Effector CD8-positive, alpha-beta T cell (primary cell): Measurements from ENCODE around the gene DOCK1.

Experiments
- DNase-seq: peaks from one replicate; lab custom pipeline; 2025; lab: John Stamatoyannopoulos, UW

DOCK1 gene

GRCh38 chr10:127039435-127039834 is 134.2 kb downstream of the DOCK1 start:
- DNase-seq = no peak

- DNase-seq = no peak
Observed at GRCh38 chr10:127040756-127041155, 135.5 kb downstream of the DOCK1 start.

DNA sequence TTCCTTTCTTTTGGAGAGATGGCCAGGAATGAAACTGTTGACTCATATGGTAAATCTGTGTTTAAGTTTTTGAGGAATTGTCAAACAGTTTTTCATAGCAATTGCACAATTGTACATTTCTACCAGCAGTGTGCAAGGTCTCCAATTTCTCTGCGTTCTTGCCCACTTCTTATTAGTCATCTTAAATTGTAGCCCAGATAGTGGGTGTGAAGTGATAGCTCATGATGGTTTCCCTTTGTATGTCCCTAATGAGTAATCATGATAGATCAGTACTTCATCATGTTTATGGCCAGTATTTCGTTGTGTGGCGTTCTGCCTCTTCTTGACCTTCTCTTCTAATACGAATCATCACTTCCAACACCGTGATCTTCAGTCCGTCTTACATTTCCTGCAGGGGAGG is 136.3 kb downstream of the DOCK1 start:
- no peak for DNase-seq

- no peak for DNase-seq
Observed at GRCh38 chr10:127043301-127043700, 138.1 kb downstream of the DOCK1 start.

GRCh38 chr10:127044186-127044585 is 139.0 kb downstream of the DOCK1 start:
- no peak for DNase-seq

DNA sequence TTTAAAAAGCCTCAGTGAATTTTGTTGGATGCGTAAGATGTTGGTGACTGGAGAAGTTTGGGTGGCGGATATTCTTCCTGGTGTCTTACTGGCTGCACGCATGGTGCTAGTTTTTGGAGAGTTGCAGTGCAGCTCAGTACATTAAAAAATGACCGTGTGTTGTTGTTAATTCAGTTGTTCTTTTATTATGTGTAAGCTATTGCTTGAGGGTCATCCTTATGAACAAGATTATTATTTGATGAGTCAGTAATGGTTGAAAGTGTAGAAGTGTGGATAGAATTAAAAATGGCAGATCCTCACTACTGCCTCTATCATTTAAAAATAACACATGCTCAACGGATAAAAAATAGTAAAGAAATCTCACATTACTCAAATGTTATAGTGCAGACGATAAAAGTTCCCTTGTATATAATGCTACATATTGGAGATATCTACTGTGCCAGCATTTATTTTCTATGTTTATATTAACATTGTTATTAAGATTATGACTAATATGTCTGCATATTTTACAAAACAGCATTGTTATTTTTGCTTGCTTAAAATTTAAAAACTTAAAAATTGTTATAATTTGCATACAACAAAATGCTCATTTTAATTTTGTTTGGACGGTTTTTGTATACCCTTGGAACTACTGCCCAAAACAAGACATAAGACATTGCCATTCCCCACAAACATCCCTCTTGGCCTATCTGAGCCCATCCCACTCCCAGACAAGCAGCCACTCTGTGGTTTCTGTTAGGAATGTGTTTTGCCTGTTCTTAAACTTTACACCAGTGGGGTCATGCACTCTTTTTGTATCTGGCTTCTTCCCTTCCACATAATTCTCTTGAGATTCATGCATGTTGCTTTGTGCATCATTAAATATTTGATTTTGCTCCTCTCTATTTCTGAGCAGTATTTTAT is 142.0 kb downstream of the DOCK1 start:
- DNase-seq = no peak

- no peak for DNase-seq
Observed at GRCh38 chr10:127047878-127048238, 142.6 kb downstream of the DOCK1 start.

GRCh38 chr10:127048630-127049029 is 143.4 kb downstream of the DOCK1 start:
- no peak for DNase-seq

DNA sequence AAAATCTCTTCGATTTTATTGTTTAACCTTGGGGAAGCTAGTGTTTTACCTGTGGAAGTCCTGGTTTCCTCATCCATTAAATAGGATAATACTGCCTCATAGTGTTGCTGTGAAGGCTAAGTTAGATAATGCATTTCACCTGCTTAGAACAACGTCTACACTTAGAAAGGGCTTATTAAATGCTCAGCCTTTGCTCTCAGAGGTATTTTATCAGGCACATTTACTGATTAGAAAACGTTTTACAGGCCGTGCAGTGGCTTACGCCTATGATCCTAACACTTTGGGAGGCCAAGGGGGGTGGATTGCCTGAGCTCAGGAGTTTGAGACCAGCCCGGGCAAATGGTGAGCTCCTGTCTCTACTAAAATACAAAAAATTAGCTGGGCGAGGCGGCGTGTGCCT is 146.8 kb downstream of the DOCK1 start:
- DNase-seq = no peak

- DNase-seq = no peak
Observed at GRCh38 chr10:127055263-127055662, 150.0 kb downstream of the DOCK1 start.

DNA sequence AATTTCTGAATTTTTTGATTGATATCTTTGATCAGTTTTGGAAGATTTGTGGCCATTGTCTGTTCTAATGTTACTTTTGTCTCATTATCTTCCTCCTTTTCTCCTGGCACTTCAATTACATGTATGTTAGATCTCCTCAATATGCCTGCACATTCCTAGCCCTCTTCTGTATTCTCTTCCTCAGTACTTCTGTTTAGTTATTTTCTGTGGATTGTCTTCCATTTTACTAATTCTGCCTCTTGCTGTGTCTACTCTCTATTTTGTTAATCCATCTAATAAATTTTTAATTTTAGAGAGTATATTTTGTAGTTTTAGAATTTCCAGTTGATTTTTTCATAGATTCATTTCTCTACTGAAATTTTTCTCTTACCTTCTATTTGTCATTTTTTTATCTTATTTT is 154.1 kb downstream of the DOCK1 start:
- DNase-seq = no peak

- DNase-seq = no peak
Observed at GRCh38 chr10:127063762-127064161, 158.5 kb downstream of the DOCK1 start.

GRCh38 chr10:127064474-127064873 is 159.2 kb downstream of the DOCK1 start:
- no peak for DNase-seq

DNA sequence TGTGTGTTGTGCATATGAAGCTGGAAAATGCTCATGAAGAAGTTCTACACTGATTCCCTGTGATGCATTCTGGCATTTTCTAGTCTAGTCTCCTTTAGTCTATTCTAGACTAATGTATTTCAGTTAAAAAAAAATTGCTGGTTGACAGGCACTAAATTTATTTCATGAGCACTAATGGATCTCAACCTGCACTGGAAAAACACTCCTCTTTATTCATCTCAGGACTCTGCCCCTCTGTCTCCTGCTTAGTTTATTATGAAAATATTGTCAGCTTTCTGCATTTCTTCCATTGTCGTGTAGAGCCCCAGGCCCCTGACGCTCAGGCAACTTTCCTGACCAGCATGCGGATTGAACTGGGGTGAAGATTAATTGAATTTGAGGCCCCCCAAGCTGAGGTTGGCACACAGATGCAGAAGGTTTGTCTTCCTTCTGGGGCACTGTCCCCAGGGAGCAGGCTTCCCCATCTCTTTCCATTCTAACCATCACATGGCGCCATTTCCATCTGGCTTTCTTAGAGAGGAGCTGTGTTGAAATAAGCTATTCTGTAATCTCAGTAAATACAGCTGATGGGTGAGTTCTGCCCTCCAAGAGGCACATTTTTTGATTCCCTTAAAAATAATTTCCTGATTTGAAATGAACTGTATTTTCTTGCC is 162.4 kb downstream of the DOCK1 start:
- DNase-seq = no peak

DNA sequence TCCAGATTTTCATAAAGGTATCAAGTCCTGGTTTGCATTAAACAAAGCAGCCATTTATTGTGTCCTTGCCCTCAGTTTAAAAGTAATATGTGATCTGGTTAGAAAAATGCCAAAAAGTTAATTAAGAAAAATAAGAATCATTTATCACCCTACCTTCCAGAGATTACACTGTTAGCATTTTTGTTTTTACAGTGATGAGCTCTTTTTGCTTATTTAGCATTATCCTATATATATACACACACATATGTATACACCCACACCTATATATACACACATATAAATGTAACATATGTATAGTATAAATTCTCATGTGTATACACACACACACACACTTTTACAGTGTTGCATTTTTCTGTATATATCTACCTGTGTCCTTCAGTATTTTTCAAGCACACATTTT is 163.3 kb downstream of the DOCK1 start:
- no peak for DNase-seq

GRCh38 chr10:127069436-127069835 is 164.2 kb downstream of the DOCK1 start:
- DNase-seq = no peak

GRCh38 chr10:127071126-127071525 is 165.9 kb downstream of the DOCK1 start:
- DNase-seq = no peak

DNA sequence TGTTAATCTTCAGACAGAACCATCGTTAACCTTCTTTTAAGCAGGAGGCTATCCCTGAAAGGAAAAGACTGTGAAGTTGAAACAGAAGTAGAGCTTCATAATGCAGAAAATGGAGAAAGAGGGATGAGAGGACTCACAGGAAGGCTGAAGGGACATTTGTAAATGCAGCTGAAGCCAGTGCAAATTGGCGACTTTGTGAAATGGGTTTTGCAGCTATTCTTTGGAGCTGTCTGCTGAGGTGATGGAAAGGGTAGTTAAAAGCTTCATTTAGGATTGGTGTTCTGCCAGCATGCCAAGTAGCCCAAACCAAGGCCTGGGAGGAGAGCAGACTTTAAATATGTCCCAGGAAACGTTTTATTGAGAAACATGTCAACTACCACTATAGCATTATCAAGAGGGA is 168.4 kb downstream of the DOCK1 start:
- DNase-seq = no peak

GRCh38 chr10:127079392-127079791 is 174.2 kb downstream of the DOCK1 start:
- DNase-seq = no peak

DNA sequence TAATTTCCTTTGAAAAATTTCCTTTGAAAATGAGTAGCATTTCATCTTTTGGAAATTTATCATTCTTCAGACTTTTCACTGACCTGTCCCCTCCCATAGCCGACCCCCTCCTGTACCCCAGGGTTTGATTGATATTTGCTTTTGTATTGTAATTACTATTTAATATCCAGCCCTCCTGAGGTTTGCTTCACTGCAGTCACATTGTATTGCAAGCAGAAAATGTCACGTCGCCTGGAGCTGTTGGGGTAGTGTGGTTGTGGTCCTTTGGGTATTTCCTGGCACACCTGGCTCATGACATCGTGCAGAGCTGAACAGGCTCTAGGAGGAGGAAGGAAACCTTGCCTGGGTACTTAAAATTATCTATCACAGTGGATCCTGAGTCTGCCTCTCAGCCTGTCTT is 175.1 kb downstream of the DOCK1 start:
- no peak for DNase-seq

- DNase-seq = no peak
Observed at GRCh38 chr10:127081851-127082345, 176.7 kb downstream of the DOCK1 start.

DNA sequence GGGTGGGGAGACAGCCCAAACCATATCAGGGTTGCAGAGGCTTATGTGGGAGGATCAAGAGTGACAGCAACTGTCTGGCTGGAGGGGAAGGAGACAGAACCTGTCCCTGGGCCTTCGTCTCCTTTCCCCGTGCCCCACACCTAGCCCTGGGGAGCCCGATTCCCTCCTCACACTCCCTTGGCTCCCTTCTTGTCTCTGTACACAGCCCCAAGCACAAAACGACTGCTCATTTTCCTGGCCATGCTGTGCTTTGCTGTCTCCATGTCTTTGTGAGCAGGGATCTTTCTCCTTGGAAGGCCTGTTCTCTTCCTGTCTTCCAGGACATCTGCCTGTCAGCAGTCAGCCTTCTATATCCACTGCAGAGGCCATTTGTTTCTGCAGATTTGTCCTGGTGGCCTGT is 177.4 kb downstream of the DOCK1 start:
- DNase-seq = no peak

- no peak for DNase-seq
Observed at GRCh38 chr10:127085957-127086356, 180.7 kb downstream of the DOCK1 start.
